Bronchial epithelial cell (primary cell): Measurements from ENCODE around the gene GFRA1. TPM values are rescaled to one million over a fixed set of nuclear protein-coding genes. Genes with fewer than 3 reads are reported as not detected.
A peak's percentile ranks its signal among the peaks of the same experiment; 100 is the strongest.

Experiments
- DNase-seq: peaks from one replicate; pipeline ENCODE4 v3.0.0-alpha.2; 2010; ENCODE audit warnings: low read depth
- FAIRE-seq: peaks from 2 replicates; lab custom pipeline; 2011; peaks lifted over from hg19 to GRCh38; lab: Jason Lieb, UNC
- H3K27me3 ChIP-seq: 2 replicates; pipeline ENCODE4 v1.5.1; 2011; ENCODE audit warnings: low read length; ENCODE audit not compliant: control insufficient read depth, insufficient read depth
- H3K36me3 ChIP-seq: 2 replicates; pipeline ENCODE4 v1.5.1; 2011; ENCODE audit warnings: low read length; ENCODE audit not compliant: control insufficient read depth, insufficient read depth
- H3K4me3 ChIP-seq: 2 replicates; pipeline ENCODE4 v1.5.1; 2011; ENCODE audit warnings: mild to moderate bottlenecking, low read depth, low read length, control low read depth
- CTCF ChIP-seq: IDR thresholded peaks from 2 replicates; pipeline ENCODE4 v1.5.1; 2011; ENCODE audit warnings: mild to moderate bottlenecking, moderate library complexity, low read length, control low read depth, inconsistent platforms; ENCODE audit not compliant: insufficient read depth, severe bottlenecking
- total RNA-seq: library from RNA; depleted of rRNA; stranded (reverse); fragments of >200 nt; gene quantifications from 2 replicates; pipeline ENCODE4 v1.2.1, GENCODE V29; 2014

The GFRA1 gene
- total RNA-seq, 1 donor from 2014 or later = under 0.01 TPM

- FAIRE-seq (no peak), DNase-seq (peak; percentile 13)
- no peaks in the 10 kb centered on the region for H3K36me3 ChIP-seq
- TF ChIP-seq CTCF = no peak
- H3K27me3 ChIP-seq = no peaks in the 10 kb centered on the region
- no peak overlapping the region for H3K4me3 ChIP-seq
Measured at GRCh38 chr10:116138897-116139296, 134.1 kb downstream of the GFRA1 start.

- no peak for TF ChIP-seq CTCF
Measured at GRCh38 chr10:116136261-116136660, 136.7 kb downstream of the GFRA1 start.

GRCh38 chr10:116134322-116134721, 138.7 kb downstream of the GFRA1 start:
- Histone ChIP-seq H3K36me3 (no peaks in the 10 kb centered on the region), H3K27me3 (no peaks in the 10 kb centered on the region), H3K4me3 (no peak overlapping the region)
- no peak for TF ChIP-seq CTCF
- FAIRE-seq = no peak
- DNase-seq = no peak

More at GRCh38 chr10:116136261-116136660, 136.7 kb downstream of the GFRA1 start:
- H3K27me3 ChIP-seq = no peaks in the 10 kb centered on the region
- DNase-seq (no peak), FAIRE-seq (no peak)
- no peak overlapping the region for H3K4me3 ChIP-seq
- H3K36me3 ChIP-seq = no peaks in the 10 kb centered on the region

- Histone ChIP-seq H3K36me3 (no peaks in the 10 kb centered on the region), H3K27me3 (no peaks in the 10 kb centered on the region), H3K4me3 (no peak overlapping the region)
- TF ChIP-seq CTCF = no peak
- no peak for DNase-seq
- FAIRE-seq = no peak
Measured at GRCh38 chr10:116133634-116134033, 139.4 kb downstream of the GFRA1 start.

GRCh38 chr10:116132780-116133399, 140.1 kb downstream of the GFRA1 start:
- Histone ChIP-seq H3K4me3 (no peak overlapping the region), H3K36me3 (no peaks in the 10 kb centered on the region), H3K27me3 (no peaks in the 10 kb centered on the region)
- no peak for TF ChIP-seq CTCF
- DNase-seq (no peak), FAIRE-seq (no peak)

GRCh38 chr10:116130006-116130405, 143.0 kb downstream of the GFRA1 start:
- DNase-seq = no peak
- no peak for TF ChIP-seq CTCF
- FAIRE-seq = no peak

More at GRCh38 chr10:116130006-116130405, 143.0 kb downstream of the GFRA1 start:
- no peaks in the 10 kb centered on the region for H3K27me3 ChIP-seq
- no peak overlapping the region for H3K4me3 ChIP-seq
- no peaks in the 10 kb centered on the region for H3K36me3 ChIP-seq
